Fibroblast of skin of left quadriceps (primary cell): Measurements from ENCODE around the gene PDE1A.

Experiments used
- DNase-seq, 2 experiments: peaks; one replicate each; pipeline ENCODE4 v3.0.0-alpha.2; 2013; ENCODE audit warnings: low read depth in 2 of 2

Gene PDE1A

DNA sequence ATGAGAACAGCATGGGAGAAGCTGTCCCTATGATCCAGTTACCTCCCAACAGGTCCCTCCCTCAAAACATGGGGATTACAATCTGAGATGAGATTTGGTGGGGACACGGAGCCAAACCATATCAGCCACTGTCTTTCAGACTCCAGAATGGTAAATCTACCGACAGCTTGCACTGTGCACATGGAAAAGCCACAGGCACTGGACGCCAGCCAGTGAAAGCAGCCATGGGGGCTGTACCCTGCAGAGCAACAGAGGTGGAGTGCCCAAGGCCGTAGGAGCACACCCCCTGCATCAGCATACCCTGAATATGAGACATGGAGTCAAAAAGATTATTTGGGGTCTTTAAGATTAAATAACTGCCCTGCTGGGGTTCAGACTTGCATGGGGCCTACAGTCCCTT, 218.4 kb downstream of the PDE1A start:
- no peak for DNase-seq

DNA sequence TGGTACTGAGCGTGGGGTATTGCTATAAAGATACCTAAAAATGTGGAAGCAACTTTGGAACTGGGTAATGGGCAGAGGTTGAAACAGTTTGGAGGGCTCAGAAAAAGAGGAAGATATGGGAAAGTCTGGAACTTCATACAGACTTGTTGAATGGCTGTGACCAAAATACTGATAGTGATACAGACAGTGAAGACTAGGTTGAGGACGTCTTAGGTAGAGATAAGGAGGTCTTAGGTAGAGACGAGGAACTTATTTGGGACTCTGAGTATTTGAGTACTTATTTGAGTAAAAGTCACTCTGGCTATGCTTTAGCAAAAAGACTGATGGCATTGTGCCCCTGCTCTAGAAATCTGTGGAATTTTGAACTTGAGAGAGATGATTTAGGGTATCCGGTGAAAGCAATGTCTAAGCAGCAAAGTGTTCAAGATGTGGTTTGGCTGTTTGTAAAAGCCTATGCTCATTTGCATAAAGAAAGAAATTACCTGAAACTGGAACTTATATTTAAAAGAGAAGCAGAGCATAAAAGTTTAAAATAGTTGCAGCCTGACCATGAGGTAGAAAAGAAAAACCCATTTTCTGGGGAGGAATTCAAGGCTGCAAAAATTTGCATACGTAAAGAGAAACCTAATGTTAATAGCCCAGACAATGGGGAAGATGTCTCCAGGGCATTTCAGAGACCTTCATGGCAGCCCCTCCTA, 219.6 kb downstream of the PDE1A start:
- DNase-seq, result no peak

DNA sequence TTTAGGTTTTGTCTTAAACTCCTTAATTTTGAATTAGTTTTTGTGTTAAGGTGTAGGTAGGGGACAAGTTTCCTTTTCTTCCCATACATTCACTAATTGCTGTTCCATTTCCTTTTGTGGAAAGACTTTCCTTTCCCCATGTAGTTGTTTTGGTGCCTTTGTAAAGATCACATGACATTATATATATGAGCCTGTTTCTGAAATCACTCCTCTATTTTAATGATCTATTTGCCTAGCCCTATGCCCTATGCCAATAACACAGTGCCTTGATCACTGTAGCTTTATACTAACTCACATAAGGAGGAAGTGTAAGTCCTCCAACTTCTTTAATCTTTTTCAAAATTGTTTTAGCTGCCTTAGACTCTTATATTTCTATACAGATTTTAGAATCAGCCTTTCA, 229.3 kb downstream of the PDE1A start:
- no peak for DNase-seq

DNA sequence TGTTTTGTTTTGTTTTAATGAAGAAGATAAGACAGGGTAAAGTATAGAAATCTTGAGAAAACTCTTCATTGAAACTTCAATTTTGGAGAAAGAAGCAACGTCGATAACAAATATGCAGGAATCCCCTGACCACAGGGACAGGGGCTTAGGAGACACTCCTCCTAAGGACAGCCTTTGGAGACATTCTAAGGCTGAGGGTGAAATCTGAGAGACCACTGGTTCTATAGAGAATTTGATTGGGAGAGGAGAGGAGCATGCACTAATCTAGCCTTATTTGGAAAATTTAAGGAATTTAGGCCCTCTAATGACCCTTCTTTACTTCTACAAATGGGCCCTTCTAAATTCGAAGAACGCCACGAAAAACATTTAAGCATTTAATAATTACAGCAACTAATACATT, 233.5 kb downstream of the PDE1A start:
- no peak for DNase-seq

DNA sequence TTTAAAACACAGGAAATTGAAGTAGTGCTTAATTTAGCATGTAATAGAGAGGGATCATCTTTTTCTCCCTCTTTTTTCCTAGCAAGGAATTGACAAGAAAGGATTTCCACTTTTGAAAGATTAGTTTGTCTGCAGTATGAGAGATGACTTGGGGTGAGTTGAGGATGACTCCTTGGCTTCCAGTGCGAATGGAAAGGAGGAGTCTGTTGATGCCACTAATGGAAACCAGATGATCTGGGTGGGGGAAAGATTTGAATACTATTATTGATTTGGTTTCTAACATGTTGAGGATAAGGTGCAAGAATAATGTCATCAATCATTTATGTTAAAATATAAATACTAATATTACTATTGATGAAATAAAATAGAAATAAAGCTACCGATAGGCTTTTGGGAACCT, 235.8 kb downstream of the PDE1A start:
- no peak for DNase-seq

DNA sequence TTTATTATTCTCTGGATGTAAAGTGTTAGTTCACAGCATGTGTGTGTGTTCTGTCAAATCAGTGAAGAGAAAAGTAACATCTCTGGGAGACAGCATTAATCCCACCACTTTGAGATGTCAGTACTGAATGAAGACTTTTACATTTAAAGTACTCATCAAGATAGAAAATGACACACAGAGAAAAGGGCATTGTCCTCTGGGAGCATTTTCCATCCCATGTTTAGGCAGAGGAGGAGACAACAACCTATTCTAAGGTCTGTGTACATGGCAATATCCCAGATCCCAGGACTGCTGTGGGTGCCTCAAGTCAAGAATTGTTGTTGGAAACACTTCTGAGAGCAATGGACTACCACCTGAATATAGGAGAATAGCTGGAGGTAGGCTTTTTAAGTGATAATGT, 239.7 kb downstream of the PDE1A start:
- DNase-seq, result no peak

DNA sequence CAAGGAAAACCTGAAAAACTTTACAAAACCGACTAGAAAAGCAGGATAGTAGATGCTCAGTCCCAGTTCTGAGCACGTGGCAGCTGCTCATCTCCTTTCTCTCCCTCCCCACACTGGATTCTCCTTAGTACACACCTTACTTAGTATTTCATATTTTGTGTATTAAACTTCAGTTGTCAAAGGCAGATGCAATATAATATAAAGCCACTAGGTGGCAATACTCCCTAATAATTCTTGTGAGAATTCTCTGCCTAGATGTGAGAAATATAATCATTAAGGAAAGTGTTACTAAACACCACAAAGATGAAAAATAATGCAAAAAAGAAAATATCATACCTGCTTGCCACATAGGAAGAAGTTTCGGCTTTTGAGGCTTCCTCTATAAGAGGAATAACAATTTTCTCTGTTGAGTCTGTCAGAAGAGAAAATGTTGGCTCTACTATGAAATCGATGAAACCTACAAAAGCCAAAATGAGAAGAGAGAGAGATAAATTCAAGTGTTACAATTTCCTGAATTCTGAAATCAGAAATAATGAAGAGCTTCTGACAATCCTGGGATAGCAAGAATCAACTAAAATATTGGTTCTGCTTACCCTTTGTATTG, 240.6 kb downstream of the PDE1A start:
- DNase-seq, result peak; percentile 26 to 30

DNA sequence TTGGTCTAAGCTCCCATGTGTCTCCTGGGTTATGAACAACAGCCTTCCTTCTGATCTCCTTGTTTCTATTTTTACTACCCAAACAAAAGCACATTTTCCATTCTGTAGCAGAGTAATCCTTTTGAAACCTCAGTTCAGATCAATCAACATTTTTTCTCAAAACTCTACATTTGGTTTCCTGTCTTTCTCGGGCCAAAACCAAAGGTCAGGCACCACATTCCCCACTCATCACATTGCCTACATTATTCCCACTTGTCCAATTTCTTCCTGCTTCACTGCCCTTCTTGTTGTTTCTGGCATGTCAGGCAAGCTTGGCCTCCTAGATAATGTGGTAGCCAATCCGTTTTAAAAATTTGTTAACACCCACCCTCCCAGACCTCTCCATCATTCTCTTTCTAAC, 244.4 kb downstream of the PDE1A start:
- no peak for DNase-seq

DNA sequence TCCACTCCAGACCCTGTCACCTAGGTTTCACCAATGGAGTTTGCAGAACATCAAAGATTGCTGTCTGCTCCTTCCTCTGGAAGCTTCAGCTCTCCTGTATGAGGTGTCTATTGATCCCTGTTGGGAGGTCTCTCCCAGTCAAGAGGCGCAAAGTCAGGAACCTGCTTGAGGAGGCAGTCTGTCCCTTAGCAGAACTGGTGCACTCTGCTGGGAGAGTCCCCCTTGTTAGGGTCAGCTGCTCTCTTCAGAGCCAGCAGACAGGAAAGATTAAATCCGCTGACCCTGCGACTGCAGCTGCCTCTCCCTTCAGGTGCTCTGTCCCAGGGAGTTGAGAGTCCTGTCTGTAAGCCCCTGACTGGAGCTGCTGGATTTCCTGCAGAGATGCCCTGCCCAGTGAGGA, 245.5 kb downstream of the PDE1A start:
- no peak for DNase-seq

DNA sequence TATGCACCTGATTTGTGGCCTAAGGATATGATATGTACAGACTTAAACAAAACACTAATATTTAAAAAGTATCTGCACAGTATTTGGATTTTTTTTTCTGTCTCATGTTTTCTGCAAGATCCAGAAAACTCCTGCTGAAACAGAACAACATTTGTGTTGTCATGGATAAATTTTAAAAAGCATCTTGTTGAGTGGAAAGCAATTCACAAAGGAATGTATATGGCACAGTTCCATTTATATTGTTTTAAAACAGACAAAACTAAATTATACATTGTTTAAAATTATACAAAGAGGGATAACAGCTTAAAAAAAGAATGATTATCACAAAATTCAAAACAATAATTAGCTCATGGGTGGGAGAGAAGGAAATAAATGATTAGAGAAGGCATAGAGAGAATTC, 247.7 kb downstream of the PDE1A start:
- no peak for DNase-seq

DNA sequence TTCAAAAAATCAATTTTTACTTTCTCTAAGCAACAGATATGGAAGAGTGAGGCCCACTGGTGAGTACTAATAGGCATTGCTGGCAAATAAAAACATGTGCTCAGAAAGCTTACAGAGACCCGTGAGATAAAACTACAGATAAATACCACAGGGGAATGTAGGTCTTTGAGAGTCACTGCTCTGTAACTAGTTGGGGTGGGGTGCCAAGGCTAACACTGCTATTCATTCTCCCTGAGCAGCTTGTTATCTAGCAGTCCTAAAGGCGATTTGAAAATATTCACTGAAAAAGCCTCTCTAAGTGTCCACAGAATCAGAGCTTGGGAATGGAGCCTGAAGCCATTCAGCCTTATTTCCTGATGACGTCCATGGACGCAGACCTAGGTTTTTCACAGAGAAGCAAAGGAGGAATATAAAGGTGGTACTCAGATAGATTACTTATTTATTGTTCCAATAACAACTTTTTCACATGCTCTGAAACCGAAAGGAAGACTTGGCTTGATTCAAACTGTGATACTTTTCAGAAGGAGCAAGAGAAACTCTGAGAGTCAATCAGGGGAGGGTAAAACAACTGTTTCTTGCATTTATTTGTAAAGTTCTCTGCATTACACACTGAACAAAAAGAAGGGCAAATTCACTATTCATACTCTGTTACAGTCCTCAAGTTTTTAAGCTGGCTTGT, 252.8 kb downstream of the PDE1A start:
- no peak for DNase-seq

DNA sequence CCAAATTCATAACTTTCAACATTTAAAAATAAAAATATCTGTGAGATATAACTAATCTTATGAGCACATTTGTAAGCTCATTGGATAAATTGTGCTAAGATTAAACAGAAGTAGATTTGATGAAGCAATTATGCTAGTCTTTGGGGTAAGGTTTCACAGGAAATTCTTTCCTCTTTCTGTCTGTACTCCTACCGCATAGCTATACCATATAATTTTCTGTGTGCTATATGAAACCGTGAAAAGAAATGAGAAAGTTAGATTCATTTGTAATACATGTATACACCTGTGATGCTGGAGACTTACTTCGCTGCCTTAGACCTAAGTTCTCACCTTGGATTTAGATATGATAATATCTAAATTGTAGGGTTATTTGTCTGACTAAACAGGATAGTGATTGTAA, 256.5 kb downstream of the PDE1A start:
- no peak for DNase-seq

DNA sequence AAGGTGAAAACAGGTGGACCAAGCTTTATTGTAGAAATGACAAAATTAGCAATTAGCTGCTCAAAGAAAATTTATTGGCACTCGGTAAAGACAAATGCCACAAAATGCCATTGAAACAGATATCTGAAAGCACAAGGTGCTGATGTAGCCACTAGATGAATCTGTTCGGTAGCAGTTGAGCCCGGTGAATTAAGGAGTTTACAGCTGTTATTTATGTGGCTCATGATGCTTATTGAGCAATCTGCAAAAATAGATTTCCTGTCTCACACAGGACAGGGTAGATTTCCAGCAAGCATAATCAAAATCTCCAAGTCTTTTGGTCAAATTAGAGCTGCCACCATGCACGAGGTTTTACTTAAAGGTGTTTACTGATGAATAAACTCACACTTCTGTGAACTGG, 259.0 kb downstream of the PDE1A start:
- no peak for DNase-seq

DNA sequence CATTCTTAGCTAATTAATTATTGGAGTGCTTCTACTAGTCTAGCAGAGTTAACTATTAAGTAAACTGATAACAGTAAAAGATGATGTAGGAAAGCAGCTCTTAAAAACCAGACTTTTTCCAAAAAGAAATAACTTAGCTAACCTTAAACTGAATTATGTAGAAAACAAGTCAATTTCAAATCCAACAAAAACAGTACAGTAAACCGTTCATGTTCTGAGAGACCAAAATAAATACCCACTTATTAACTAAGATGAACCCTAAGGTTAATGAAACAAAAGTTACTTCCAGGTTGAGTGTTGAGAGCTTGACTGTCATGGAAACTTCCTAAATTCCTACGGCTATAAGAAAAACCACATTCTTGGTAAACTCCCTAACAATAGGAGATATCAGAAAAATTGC, 260.0 kb downstream of the PDE1A start:
- DNase-seq, result no peak

DNA sequence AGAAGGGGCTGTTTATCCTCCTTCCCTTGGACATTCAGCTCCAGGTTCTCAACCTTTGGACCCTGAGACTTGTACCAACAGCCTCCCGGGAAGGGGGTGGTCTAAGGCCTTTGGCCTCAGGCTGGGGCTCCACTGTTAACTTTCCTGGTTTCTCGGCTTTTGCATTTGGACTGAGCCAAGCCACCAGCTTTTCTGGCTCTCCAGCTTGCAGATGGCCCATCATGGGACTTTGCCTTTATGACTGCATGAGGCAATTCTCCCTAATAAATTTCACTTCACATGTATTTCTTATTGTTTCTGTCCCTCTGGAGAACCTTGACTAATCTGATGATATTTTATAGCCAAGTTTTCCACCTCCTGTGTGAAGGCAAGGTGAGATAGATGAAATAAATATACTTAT, 260.4 kb downstream of the PDE1A start:
- no peak for DNase-seq

DNA sequence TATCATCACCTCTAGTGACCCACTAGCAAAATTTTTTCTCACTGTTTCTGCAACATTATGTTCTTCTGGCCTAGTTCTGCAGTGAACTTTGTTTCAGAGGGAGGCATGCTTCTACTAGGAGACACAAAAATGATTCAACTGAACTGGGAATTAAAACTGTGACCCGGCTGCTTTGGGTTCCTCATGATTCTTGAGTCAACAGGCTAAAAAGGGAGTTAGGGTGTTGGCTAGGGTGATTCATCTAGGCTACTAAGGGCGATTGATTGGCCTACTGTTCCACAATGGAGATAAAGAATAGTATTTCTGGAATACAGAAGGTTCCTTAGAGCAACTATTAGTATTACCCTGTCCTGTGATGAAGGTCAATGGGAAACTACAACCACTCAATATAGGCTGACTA, 261.6 kb downstream of the PDE1A start:
- no peak for DNase-seq

DNA sequence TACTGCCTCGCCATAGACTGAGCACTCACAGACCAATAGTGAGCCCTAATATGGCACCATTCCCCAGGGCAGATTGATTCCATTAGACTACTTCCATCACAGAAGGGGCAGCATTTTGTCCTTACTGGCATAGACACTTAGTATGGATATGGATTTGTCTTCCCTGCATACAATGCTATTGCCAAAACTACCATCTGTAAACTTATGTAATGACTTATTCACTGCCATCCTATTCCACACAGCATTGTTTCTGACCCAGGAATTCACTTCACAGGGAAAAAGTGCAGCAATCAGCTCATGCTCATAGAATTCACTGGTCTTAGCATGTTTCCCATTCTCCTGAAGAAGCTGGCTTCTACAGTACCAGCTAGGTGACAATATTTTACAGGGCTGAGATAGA, 262.1 kb downstream of the PDE1A start:
- no peak for DNase-seq

DNA sequence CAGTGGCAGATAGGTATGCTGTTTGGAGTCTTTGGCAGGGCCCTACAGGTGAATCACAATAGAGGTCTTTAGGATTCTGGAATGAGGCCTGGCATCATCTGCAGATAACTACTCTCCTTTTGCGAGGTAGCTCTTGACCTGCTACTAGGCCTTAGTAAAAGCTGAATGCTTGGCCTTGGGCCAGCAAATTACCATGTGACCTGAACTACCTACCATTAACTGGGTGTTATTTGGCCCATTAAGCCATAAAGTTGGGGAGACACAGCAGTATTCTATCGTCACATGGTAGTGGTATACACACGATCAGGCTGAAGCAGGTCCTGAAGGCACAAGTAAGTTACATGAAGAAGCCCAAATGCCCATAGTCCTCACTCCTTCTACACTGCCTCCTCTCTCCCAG, 263.0 kb downstream of the PDE1A start:
- no peak for DNase-seq

DNA sequence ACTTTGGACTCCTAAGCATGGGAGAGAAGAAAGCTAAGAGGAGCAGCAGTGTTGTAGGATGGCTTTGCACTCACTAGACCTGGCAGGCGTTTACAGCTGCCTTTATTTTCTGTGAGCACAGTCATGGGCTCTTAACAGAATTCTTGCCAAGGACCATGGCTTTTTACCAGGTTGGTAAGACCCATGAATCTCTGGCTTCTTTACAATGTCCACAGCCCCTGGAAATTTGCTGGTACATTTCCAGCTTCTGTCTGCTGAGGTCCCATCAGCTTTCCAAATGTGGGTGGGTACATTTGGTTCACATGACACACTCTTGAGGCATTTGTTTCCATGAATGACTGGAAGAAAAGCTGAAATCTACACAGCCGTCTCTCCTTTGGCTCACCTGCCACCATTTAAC, 278.5 kb downstream of the PDE1A start:
- DNase-seq, result no peak

DNA sequence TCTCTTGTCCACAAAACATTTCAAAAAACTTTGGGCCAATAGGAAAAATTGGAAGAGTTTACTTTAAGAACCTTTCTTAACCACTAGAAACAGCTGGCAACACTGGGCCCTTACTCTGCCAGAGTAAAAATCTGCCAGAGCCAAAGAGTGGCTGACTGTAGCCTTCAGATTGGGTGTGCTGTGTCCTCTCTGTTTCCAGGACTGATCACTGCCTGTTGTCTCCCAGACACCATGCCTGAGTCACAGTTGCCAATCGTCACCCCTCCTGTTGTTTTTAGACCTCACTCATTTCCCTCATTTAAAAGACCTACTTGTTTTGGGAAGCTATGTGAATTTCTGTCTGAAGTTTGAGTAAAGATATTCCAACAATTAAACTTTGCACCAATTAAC, 282.1 kb downstream of the PDE1A start:
- DNase-seq, result no peak

DNA sequence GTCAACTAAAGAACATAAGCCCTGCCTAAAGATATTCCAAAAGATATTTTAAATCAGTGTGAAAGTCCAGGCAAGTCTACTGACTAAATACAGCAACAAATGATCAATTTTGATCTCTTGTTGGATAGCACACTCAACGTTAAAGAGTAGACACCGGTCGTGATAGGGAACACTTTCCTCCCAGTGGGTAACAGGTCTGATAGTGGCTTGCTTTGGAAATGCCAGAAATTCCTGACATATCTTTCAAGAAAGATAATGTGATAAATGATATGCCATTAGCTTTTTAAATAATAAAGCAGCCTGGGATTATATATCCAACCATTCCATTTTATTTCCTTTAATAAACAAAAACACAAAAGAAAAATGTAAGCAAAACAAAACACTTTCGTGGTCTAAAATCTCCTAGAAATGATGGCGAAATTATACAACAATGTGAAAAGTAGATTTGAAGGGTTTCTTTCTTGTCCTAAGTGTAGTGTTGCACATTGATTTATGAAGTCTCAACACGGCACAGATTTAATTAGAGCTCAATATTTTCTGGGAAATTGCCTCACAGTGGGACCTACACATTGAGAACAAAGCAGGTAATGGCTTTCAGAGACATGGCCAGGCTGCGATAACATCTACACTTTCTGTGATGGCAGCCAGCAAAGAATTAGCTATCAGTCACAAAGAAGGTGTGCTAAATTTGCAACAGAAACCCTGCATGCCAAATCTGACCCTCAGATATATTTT, 282.6 kb downstream of the PDE1A start:
- no peak for DNase-seq

DNA sequence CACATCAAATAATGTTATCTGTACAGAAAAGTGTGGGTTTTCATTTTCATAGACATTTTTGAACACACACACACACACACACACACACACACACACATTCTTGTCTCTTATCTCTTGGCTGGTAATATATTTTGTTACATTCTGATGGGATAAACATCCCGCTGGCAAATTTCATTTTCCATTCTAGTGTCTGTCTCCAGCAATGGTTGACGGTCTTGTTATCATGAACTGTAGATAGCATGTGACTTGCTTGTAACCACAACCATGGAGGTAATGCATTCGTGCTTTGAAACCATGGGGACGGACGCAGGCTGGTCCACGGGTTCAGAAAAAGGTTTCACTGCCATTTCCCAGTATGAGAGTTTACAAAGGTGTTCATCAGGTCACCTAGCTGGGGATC, 284.8 kb downstream of the PDE1A start:
- DNase-seq, result no peak

DNA sequence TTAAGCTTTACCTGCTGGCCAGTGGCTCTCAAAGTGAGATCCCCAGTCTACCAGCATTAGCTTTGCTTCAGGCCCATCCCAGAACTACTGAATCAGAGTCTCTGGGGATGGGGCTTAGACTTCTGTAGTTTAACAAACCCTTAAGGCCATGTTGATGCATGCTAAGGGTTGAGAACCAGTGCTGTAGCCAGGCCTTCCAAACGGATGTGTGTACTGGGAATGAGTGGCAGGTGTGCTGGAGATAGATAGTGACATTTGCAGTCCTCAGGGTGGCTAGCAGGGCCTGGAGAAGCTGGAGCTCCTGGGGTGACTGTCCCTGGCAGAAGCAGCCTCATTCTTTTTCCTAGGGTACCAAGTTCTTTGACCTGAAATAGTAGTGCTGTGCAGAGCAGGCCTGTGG, 292.6 kb downstream of the PDE1A start:
- no peak for DNase-seq
